Fibroblast of skin of left biceps (primary cell): ENCODE measurements around the gene LRRC41.
"Not testable (repeated sequence)": the region's sequence is repeated elsewhere in the genome, so short reads cannot be mapped to it uniquely, and the experiment has no call there.

Experiments
- DNase-seq, 2 experiments: peaks; one replicate each; pipeline ENCODE4 v3.0.0-alpha.2; 2013; ENCODE audit warnings: low read depth in 2 of 2

Gene LRRC41

DNA sequence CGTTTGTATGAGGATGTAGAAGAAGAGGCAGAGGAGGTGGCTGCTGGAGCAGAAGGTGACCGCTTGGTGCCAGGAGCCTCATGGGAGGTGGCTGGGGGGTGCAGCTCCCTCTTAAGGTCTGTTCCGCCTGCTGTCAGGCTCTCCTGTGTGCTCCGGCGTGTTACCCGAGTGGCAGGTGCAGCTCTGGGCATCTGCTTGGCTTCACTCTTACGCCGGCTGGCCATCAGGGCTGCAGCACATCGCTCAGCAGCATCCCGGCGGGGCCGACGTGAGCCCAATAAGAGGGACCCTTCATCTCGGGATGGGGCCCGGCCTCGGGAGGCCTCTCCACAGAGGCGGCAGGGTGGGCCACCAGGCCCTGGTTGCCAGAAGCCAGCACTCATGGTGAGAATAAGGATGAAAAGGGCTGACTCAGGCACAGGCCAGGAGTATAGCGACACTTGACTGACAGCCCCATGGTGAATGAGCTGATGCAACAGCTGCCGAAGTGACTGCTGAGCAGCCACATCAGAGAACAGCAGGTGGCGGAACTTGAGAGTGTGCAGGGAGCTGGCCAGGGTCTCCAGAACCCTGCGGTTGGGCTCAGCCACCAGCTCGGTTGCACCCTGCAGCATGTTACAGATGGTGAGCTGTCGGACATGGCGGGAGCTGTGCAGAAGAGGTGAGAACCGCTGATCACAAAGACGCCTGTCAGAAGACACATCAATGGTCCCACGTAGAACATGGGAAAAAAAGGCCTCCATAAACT is 17.5 kb downstream of the LRRC41 start:
- no peak for DNase-seq

DNA sequence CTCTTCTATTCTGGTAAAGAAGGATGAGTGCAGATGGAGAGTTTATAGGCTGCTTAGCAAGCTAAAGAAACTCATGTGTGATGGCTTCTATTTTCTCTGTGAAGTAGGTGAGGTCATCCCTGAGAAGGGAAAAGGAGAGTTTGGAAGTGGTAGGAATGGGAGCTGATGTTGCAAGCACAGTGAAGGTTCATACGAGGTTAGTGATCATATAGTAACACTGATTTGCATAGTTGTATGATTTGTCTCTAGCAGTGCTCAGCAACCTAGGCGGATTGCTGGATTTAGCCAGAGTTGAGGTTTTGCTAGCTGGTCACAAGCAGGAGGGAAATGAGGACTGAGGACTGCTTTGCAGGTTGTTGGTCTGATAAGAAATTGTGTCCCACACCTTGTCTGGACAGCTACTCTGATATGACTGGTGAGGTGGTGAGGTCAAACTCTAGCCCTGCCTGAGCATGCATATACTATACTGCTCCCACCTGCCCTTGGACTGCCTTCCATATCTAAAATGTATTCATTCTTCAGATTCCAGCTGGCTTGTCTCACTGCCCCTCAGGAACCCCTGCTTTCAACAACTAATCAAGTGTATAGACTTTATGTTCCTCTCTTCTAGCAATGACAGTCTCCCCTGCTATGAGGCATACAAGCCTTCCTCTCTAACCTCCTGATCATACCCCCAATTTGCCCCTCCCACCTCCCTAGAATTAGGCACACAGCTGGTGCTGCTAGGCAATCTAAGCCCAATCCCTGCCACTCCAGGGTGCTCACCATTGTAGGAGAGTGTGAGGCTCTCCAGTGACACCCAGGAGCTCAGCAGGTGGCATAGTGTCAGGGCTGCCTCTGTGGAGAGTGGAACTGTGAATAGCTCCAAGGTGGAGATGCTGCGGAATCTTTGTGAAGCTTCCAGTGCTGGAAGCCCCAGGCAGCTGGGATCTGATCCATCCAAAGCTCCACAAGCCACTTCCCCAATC is 18.5 kb downstream of the LRRC41 start:
- DNase-seq = no peak

DNA sequence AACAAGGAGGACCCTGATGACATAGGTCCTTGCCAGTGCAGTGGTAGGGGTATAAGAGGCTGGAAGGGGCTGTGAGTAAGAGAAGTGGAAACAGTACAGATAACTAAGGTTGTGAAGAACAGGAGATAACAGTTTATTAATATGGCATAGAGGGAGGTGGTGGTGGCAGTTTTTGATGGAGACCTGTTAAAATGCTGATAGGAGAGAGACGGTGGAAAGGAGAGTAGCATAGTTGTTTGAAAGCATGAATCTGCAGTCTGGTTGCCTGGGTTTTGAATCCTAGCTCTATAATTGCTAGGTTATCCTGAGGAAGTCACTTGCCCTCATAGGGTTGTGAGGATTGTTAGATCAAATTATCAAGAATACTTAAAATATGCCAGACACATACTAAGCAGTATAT is 19.4 kb downstream of the LRRC41 start:
- DNase-seq = no peak

DNA sequence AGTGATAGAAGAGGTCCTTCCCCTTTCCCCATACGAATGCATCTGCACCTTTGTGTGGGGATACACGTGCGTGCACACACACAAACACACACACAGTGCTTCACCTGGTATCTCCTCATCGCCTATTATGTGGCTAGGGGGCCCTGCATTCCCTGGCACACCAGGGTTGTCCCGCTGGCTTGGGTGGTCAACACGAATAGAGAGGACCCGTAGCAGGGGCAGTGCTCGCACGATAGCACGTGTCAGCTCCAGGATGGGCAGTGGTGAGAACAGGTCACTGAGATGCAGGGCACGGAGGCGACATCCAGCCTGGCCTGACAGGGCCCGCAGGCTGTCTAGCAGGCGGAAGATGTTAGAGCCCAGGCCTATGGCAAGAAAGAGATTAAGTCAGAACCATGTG is 22.4 kb downstream of the LRRC41 start:
- no peak for DNase-seq

DNA sequence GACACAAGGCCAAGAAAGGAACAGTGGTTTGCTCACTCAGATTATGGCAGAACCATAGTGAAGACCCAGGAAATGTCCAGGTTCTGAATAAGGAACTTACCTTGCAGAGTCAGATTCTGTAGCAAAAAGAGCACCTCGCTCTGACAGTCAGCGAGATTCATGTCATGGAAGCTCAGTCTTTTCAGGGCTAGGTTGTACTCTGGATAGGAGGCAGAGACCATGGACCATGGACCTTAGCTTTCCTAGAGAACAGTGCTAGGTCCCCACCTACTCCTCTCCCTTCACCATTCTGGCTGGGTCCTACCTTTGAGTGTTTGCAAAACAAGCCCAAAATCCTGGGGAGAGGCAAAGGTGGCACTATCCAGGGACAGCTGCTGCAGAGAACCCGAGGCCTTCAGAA is 23.3 kb downstream of the LRRC41 start:
- no peak for DNase-seq

DNA sequence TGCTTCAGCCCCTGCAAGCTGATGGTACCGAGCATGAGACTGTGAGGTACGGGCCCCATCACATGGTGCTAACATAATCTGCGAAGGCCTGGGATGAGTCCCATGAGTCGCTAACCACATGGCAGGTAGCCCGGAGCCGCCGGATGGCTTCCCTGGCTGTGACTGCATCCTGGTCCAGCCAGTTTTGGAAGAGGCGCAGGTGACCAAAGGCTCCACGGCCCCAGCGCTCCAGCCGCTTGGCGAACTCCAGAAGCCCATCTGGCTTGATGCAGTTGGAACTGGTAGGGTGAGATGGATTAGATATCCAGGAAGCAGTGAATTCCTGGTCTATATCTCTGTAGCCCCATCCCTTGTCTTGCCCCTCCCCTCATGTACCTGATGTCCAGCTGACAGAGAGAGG is 24.6 kb downstream of the LRRC41 start:
- no peak for DNase-seq

DNA sequence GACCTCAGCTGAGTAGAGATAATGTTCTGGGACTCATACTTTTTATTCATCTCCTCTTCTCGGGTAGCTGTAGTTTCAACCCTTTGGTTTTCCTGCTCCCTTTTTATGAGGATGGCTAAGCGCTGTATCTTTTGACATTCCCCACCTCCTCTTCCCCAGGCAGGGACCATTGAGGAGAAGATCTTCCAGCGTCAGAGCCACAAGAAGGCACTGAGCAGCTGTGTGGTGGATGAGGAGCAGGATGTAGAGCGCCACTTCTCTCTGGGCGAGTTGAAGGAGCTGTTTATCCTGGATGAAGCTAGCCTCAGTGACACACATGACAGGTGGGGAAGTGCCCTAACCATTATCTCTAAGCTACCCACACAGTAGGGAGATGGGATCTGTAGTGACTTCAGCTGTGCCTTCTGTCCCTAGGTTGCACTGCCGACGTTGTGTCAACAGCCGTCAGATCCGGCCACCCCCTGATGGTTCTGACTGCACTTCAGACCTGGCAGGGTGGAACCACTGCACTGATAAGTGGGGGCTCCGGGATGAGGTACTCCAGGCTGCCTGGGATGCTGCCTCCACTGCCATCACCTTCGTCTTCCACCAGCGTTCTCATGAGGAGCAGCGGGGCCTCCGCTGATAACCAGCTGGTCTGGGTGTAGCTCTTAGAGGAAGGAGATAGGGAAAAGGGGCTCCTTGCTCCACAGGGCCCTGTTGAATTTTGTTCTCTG is 25.6 kb downstream of the LRRC41 start:
- DNase-seq = no peak

DNA sequence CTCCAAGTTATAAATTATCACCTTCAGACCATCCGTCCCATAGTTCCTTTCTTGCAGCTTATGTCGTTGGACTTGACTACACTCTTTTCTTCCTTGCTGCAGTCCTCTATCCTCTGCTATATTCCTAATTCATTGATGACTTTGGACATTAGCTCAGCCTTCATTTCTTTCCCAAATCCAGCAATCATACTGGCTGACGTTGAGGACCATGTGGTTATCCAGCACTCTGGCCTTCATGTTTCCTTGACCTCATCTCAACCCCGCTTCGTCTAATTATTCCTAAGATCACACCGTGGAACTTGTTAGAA is 28.4 kb downstream of the LRRC41 start:
- DNase-seq = no peak

DNA sequence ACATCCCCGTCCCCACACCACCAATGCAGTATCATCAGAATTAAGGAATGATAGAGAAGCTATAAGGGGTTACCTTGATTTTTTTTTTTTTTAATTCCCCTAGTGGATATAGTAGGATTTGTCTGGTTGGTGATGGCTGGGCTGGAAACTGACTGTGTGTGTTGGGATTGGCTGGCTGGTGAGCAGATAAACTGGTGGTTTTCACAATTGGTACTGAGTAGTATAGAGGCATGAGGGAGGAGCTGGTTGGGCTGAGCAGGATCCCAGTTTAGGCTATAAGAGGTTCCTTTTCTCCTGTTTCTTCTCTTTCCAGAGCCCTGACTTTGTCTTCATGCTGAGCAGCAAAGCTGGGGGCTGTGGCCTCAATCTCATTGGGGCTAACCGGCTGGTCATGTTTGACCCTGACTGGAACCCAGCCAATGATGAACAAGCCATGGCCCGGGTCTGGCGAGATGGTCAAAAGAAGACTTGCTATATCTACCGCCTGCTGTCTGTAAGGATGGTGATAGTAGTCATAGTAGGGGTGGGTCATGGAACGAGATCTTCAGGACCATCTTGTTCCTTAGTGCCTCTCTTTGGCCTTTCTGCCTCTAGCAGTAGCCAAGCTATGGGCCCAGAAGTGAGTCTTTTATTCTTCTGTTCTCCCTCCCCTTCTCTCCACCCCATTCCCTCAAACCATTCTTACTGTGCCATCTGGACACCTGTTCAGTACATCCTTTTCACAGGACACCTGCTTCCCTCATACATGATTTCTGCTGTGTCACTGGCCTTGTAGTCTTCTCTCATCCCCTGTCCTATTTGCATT is 29.0 kb downstream of the LRRC41 start:
- no peak for DNase-seq

DNA sequence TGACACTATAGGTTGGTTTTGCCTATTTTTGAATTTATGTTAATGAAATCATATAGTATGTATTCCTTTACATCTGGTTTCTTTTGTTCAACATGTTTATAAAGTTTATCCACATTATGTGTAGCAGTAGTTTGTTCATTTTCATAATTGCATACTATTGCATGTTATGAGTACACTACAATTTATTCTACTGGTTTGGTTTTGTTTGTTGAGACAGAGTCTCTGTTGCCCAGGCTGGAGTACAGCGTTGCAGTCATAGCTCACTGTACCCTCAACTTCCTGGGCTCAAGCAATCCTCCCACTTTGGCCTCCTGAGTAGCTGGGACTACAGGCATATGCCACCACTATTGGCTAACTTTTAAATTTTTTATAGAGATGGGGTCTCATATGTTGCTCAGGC is 34.8 kb downstream of the LRRC41 start:
- no peak for DNase-seq

DNA sequence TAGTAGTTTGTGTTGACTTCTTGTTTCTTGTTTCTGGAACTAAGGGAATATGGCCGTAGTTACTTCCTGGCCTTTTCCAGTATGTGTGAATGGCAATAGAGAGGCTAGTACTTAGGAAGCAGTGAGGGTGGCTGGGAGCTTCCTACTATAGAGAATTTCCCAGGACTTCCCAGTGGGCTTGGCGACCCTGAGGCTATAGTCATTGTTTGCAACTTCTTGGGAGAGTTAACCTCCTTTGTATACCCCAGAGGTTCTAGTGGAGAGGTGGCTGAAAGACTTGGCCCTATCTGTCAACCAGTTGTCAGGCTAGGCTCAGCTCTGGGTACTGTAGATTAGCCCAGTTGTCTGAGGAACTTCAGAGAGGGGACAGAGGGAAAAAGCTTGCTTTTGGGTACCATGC is 40.3 kb downstream of the LRRC41 start:
- no peak for DNase-seq

DNA sequence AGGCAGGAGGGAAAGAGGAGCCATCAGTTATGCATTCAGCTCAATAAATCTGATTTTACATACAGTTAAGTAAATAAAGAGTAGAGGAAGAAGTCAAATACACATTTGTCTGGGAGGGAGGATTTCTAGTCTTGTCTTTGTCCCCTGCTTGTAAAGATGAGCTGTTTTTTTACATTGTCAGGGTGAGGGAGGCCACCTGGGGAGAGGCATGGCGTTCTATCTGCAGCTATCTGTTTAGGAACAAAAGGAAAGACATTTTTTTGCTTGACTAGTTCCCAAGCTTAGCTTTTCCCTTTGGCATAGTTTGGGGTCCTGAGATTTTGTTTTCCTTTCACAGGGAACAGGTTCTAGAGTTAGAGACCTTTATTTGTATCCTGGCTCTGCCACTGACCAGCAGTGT is 40.9 kb downstream of the LRRC41 start:
- no peak for DNase-seq

DNA sequence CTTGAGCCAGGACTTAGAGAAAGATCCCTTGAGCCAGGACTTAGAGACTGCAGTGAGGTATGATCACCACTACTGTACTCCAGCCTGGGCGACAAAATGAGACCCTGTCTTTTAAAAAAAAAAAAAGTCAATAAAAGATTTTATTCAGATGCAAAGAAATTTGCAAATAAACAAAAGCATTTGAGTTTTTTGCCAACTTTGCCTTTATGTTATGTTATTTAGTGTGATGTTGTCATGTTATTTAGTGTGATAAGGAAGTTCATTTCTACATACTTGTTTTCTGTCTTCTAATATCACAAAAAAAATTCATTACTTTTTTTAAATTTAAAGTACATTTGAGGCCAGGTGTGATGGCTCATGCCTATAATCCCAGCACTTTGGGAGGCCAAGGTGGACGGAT is 46.9 kb downstream of the LRRC41 start:
- no peak for DNase-seq

DNA sequence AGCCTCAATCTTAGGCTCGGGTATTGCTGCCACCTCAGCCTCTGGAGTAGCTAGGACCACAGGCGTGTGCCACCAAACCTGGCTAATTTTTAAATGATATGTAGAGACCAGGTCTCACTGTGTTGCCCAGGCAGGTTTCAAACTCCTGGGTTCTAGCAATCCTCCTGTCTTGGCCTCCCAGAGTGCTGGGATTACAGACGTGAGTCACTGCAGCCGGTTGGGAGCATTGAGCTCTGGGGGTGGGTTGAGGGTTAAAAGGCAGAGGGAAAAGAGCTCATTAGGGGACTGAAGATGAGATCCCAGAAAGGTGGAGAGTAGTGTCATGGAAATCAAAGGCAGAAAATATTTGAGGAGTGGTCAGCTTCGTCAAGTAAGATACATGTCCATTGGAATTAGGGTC is 48.7 kb downstream of the LRRC41 start:
- DNase-seq = no peak

DNA sequence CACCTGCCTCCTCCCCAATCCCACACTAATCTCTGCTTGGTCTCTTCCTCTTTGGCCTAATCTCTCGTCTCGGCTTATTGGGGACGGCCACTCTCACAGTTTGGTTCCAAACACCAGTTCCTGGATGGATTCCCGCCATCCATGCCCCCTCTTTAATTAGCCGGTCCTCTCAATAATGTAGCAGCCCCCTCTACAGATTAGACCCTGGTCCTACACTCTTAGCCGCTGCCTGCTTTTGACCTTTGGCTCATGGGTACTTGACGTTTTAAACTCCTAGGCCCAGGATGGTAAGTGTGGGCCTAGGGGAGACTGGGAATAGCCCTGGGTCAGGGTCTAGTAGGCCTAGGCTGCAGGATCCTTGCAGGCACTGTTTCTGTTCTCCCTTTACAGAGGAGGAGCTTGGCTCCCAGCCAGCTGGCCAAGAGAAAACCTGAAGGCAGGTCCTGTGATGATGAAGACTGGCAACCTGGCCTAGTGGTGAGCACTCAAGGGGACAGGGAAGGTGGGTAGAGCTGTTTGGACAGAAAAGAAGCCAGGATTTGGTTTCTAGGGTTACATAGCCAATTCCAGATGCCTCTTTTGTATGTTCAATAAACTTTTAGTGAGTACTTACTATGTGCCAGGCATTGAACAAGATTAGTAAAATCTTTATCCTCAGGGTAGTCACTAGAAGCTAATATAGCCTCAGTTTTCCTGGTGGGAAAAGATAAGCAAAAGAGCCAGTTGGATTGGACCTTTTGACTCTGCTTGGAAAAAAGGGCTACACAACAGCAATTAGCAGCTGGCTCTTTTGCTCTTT is 55.1 kb downstream of the LRRC41 start:
- DNase-seq = no peak

DNA sequence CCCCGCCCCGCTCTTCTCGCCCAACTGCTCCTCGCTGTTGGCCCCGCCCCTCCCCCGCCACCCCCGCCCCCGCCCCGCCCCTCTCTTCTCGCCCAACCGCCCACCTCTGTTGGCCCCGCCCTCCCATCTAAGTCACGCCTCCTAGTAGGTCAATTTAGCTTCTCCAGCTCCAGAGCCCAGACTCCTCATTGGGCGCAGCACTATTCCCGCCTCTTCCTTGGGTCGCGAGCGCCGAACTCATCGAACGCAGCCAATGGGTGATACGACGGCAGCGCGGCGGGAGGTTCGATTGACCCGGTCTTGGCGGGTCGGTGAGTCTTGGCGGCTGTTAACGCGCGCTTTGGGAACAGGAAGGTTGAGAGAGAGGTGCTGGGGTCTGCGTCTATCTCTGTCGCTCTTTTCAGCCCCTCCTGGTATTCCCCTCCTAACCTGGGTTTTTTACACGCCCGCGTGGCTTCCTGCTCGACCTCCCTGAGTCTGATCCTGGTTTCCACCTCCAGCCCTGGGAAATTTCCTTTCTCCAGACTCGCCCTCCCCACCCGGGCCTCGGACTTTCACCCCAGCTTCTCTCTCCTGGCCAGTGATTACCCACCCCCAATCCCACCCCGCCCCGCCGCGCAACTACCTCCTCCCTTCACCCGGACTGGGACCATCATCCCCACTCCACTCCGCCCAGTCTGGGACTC is 55.8 kb downstream of the LRRC41 start, which contains the start of gene RAD54L:
Gene RAD54L, plus strand, starts transcription at position 328 of the 686 bp plus-strand sequence. CDS start 643 bp downstream, outside the sequence.
- peak; percentile 98 for DNase-seq

DNA sequence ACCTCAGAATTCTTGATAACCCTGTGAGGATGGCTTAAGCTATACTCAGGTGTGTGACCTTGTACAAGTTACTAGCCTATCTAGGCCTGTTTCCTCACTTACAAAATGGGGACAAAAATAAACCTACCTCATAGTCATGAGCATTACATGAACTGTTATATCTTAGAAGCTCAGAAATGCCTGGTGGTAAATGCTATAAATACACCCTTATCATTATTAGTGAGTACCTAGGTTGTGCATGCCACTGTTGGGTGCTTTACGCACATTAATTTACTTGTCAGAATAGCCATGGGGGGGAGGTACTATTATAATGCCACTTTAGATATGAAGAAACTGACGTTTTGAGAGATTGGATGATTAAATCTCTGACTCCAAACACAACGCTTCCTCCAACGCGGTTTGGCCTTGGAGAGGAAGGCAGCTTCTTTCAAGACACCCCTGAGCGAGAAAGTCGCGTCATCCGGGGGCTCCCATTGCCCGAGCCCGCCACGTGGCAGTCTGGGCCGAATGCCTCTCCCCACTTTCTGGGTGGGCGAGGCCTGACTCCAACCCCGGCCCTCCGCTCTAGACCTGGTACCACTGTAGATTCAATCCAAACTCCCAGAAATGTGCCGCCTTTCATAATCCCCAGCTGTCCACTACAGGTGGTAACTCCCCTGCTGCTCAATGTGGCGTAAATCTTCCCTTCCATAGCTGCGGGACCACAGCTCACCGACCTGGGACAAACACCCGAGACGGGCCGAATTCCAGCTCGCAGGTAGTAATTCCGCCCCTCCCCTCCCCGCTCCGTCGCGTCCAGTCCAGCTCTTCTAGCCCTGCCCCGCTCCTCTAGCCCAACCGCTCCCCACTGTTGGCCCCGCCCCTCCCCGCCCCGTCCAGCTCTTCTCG is 56.6 kb downstream of the LRRC41 start:
- peak in 1 of 2 experiments; percentile 19 for DNase-seq

DNA sequence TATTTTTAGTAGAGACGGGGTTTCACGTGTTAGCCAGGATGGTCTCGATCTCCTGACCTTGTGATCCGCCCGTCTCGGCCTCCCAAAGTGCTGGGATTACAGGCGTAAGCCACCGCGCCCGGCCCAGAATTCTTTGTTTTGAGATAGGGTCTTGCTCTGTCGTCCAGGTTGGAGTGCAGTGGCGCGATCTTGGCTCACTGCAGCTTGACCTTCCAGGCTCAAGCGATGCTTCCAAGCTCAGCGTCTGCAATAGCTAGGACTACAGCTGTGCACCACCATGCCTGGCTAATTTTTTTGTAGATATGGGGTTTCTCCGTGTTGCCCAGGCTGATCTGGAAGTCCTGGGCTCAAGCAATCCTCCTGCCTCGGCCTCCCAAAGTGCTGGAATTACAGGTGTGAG is 57.3 kb downstream of the LRRC41 start:
- not testable (repeated sequence) for DNase-seq
